Measurements from ENCODE around the gene PRSS50.
"Not testable (repeated sequence)": the region's sequence is repeated elsewhere in the genome, so short reads cannot be mapped to it uniquely, and the experiment has no call there.

The PRSS50 gene

DNA sequence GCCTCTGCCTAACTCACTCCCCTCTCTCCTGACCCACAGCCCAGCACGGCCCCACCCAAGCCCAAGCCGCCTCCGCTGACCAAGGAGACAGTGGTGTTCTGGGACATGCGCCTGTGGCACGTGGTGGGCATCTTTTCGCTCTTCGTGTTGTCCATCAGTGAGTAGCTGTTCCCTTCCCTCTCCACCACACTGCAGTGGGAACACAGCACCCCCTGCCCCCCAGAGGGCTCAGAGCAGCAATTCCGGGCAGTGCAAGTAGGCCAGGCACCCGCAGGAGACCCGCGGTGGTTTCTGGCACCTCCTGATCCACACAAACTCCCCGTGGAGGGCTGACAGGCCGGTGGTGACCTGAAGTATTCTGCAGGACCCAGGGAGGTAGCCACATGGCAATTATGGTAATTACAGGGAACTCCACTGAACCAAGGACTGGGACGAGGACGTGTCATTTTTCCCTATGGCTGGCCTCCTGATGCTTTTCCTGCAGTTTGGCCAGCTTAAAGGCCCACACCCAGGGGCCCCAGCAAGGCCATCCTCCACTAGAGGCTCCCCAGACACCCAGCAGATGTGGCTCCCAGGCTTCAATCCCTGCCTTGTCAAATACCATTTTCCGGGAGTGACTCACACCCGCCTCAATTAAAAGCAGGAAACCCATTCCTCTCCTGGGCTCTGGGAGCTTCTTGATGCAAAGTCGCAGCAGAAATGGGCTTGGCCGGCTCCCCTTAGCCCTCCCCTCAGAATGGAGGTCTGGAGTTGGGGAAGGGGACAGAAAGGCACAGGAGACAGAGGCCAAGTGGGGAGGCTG lies 11.7 kb downstream of the PRSS50 start:
- no peaks in the 10 kb centered on the region for H3K36me3 ChIP-seq (ENCODE audit: insufficient read depth, low read length)
- no peak overlapping the region for H3K4me3 ChIP-seq (ENCODE audit: low read length)
- 72% methylated on average over 19 of the region's 19 CpGs for WGBS
- H3K27me3 ChIP-seq (ENCODE audit: insufficient read depth, low read length), result peaks cover 18% of the 10 kb centered on the region
- no peaks in the 10 kb centered on the region for H3K9me3 ChIP-seq (ENCODE audit: insufficient read depth, low read depth, low read length)
- no peak overlapping the region for H3K9ac ChIP-seq (ENCODE audit: low read depth, low read length)
- H3K27ac ChIP-seq (ENCODE audit: low read depth, low read length), result no peak overlapping the region
- H3K4me1 ChIP-seq (ENCODE audit: insufficient read depth, low read length), result peaks cover 11% of the 10 kb centered on the region; the same call in 1 of the 2 replicates

DNA sequence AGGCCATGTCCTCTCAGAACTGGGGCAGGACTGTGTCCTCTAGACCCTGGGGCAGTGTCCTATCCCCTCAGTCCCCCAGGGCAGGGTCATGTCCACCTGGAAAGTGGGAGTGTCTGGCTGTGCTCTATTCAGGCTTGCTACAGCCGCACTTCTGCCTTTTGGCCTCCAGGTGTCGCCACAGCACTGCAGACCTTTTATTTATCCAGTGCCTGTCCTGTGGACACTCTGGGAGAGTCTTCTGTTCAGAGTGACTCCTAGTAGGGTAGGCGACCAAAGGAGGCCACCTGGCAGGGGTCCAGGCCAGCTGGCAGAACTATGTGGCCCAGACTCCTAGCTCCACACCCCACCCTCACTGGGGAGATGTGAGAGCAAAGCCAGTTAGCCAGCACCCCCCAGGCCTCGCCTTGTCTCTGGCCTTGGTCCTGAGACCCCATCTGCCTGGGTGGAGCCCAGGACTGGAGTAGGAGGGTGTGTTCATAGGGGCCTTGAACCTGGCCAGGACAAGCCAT lies 12.6 kb downstream of the PRSS50 start:
- Histone ChIP-seq H3K4me1 (ENCODE audit: insufficient read depth, low read length) (peaks cover 11% of the 10 kb centered on the region; the same call in 1 of the 2 replicates), H3K4me3 (ENCODE audit: low read length) (no peak overlapping the region), H3K27me3 (ENCODE audit: insufficient read depth, low read length) (peaks cover 26% of the 10 kb centered on the region), H3K27ac (ENCODE audit: low read depth, low read length) (no peak overlapping the region), H3K9ac (ENCODE audit: low read depth, low read length) (no peak overlapping the region), H3K9me3 (ENCODE audit: insufficient read depth, low read depth, low read length) (no peaks in the 10 kb centered on the region), H3K36me3 (ENCODE audit: insufficient read depth, low read length) (no peaks in the 10 kb centered on the region)
- WGBS, result 20% methylated on average over 4 of the region's 4 CpGs

DNA sequence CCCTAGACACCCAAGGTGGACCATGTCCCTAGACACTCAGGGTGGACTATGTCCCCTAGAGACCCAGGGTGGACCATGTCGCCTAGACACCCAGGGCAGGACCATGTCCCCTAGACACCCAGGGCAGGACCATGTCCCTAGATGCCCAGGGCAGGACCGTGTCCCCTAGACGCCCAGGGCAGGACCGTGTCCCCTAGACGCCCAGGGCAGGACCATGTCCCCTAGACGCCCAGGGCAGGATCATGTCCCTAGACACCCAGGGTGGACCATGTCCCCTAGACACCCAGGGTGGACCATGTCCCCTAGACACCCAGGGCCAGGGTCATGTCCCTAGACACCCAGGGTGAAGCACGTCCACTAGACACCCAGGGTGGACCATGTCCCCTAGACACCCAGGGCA lies 13.3 kb downstream of the PRSS50 start:
- H3K27me3 ChIP-seq (ENCODE audit: insufficient read depth, low read length), result peaks cover 26% of the 10 kb centered on the region
- H3K4me1 ChIP-seq (ENCODE audit: insufficient read depth, low read length), result peaks cover 11% of the 10 kb centered on the region; the same call in 1 of the 2 replicates
- WGBS, result 65% methylated on average over 7 of the region's 7 CpGs
- not testable (repeated sequence) for H3K9me3 ChIP-seq (ENCODE audit: insufficient read depth, low read depth, low read length); H3K36me3 ChIP-seq (ENCODE audit: insufficient read depth, low read length); H3K27ac ChIP-seq (ENCODE audit: low read depth, low read length); H3K9ac ChIP-seq (ENCODE audit: low read depth, low read length); H3K4me3 ChIP-seq (ENCODE audit: low read length)

DNA sequence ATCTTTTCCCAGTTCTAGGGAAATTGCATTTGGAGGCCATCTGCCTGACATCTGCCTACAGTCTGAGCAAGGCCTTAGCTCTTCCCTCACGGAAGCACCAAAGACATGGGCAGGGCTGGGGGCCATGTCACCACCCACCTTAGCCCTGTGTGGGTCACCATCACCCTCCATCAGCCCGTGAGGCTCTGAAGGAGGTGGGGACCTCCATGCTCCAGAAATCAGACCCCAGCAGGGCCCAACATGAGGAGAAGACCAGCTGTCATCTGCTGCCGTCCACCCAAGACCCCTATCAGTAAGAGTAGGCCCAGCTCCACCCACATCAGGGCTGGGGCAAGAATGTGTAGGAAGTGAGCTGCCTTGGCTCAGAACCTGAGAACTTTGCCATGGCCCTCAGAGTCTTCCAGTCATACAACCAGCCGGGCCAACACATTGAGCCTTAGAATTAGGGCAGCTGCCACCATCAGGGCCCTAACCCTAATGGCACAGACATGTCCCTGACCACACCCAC lies 14.6 kb downstream of the PRSS50 start:
- Histone ChIP-seq H3K9ac (ENCODE audit: low read depth, low read length) (no peak overlapping the region), H3K36me3 (ENCODE audit: insufficient read depth, low read length) (no peaks in the 10 kb centered on the region), H3K27ac (ENCODE audit: low read depth, low read length) (no peak overlapping the region), H3K4me1 (ENCODE audit: insufficient read depth, low read length) (peaks cover 11% of the 10 kb centered on the region; the same call in 1 of the 2 replicates), H3K9me3 (ENCODE audit: insufficient read depth, low read depth, low read length) (no peaks in the 10 kb centered on the region), H3K4me3 (ENCODE audit: low read length) (no peak overlapping the region), H3K27me3 (ENCODE audit: insufficient read depth, low read length) (peaks cover 26% of the 10 kb centered on the region)
- WGBS, result 94% methylated on average over 4 of the region's 4 CpGs

DNA sequence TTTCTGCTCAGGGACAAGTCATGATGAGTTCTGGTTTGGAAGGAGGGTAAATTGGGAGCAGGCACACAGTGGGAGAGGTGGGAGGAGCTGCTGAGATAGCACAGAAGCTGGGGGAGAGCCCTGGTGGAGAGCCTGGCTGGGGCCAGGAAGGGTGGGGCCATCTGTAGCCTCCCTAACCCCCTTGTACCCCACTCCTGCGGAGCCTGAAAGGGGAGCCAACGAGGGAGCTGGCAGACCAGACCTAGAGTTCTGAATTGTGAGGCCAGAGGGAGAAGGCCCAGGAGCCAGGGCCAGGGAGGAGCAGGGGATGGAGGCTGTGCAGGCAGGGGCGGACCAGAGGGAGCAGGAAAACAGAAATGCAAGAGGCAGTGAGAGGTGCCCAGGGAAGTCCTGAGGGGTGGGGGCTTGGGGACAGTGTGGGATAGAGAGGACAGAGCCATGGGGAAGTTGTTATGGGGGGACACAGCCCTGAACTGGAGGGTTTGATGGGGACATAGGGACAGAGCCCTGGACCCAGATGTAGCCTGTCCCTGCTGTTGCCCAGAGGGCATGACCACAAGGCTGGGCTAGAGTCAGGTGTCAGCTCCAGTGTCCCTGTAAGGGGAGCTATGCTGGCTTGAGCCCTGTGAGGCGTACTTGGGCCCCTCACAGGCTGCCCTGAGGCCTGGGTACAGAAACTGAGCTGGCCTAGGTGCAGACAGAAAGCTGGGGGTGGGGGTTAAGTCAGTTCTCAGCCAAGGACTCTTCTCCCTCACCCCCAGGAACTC lies 15.2 kb downstream of the PRSS50 start:
- H3K4me3 ChIP-seq (ENCODE audit: low read length), result no peak overlapping the region
- no peaks in the 10 kb centered on the region for H3K9me3 ChIP-seq (ENCODE audit: insufficient read depth, low read depth, low read length)
- no peak overlapping the region for H3K9ac ChIP-seq (ENCODE audit: low read depth, low read length)
- peaks cover 26% of the 10 kb centered on the region for H3K27me3 ChIP-seq (ENCODE audit: insufficient read depth, low read length)
- H3K36me3 ChIP-seq (ENCODE audit: insufficient read depth, low read length), result no peaks in the 10 kb centered on the region
- WGBS, result 87% methylated on average over 4 of the region's 4 CpGs
- H3K4me1 ChIP-seq (ENCODE audit: insufficient read depth, low read length), result peaks cover 11% of the 10 kb centered on the region; the same call in 1 of the 2 replicates
- H3K27ac ChIP-seq (ENCODE audit: low read depth, low read length), result no peak overlapping the region

DNA sequence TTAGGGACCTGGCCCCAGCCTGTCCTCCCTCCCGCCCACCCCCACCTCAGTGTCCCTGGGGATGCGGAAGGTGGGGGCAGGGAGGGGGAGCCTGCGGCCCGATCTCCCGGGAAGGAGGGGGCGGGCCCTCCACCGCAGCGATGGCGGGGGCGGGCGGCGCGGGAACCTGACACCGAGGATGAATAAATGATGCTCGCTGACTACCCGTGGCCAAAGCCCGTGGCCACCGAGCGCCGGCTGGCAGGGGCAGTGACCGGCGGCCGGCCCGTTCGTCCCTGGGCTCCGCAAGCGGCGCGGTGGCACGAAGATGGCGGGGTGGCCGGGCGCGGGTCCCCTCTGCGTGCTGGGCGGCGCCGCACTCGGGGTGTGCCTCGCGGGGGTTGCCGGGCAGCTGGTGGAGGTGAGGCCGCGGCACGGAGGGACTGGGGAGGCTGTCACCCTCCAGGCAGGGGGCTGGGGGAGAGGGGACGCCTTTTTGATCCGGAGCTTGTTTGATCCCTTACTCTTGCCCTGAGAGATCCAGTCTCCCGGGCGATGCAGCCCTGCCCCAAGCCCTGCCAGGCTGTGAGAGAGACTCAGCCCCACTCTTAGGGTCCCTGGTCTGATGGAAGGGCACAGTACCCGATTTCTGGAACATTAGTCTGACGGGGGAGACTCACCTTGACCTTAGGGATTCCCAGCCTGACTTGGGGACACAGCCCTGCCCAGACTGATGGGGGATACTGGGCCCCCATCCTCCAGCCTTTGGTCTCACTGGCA lies 16.3 kb downstream of the PRSS50 start, which contains the start of gene TMIE:
Gene TMIE (plus strand): TSS at position 212 of the 759 bp plus-strand sequence. CDS start 96 bp downstream, at position 308.
- Histone ChIP-seq H3K9me3 (ENCODE audit: insufficient read depth, low read depth, low read length) (no peaks in the 10 kb centered on the region), H3K4me1 (ENCODE audit: insufficient read depth, low read length) (peaks cover 2% of the 10 kb centered on the region; the same call in 1 of the 2 replicates), H3K36me3 (ENCODE audit: insufficient read depth, low read length) (no peaks in the 10 kb centered on the region), H3K27me3 (ENCODE audit: insufficient read depth, low read length) (peaks cover 26% of the 10 kb centered on the region), H3K27ac (ENCODE audit: low read depth, low read length) (no peak within 1 kb of the TSS), H3K4me3 (ENCODE audit: low read length) (peak within 1 kb of the TSS; percentile 40), H3K9ac (ENCODE audit: low read depth, low read length) (no peak within 1 kb of the TSS)
- 8% methylated on average over 49 of the region's 51 CpGs for WGBS

DNA sequence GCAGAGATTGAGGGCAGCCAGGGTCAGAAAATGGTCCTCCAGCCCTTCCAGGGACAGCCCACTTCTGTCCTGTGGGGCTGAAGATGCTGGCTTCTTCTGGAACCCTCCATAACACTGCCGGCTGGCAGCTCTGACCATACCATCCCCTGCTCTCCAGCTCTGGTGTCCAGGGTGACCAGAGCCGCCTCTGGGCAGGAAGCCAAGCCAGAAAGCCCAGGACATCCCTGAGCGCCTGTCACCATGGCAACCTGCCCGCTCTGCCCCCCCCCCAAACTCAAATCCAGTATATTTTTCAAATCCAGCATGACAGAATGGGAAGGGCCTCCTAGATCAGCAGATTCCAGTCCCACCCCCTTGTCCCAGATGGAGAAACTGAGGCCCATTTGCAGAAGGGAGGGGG lies 16.9 kb downstream of the PRSS50 start:
- Histone ChIP-seq H3K9ac (ENCODE audit: low read depth, low read length) (no peak overlapping the region), H3K9me3 (ENCODE audit: insufficient read depth, low read depth, low read length) (no peaks in the 10 kb centered on the region), H3K4me3 (ENCODE audit: low read length) (no peak overlapping the region), H3K27me3 (ENCODE audit: insufficient read depth, low read length) (peaks cover 26% of the 10 kb centered on the region), H3K4me1 (ENCODE audit: insufficient read depth, low read length) (no peaks in the 10 kb centered on the region), H3K27ac (ENCODE audit: low read depth, low read length) (no peak overlapping the region), H3K36me3 (ENCODE audit: insufficient read depth, low read length) (no peaks in the 10 kb centered on the region)
- 74% methylated on average over 4 of the region's 4 CpGs for WGBS

DNA sequence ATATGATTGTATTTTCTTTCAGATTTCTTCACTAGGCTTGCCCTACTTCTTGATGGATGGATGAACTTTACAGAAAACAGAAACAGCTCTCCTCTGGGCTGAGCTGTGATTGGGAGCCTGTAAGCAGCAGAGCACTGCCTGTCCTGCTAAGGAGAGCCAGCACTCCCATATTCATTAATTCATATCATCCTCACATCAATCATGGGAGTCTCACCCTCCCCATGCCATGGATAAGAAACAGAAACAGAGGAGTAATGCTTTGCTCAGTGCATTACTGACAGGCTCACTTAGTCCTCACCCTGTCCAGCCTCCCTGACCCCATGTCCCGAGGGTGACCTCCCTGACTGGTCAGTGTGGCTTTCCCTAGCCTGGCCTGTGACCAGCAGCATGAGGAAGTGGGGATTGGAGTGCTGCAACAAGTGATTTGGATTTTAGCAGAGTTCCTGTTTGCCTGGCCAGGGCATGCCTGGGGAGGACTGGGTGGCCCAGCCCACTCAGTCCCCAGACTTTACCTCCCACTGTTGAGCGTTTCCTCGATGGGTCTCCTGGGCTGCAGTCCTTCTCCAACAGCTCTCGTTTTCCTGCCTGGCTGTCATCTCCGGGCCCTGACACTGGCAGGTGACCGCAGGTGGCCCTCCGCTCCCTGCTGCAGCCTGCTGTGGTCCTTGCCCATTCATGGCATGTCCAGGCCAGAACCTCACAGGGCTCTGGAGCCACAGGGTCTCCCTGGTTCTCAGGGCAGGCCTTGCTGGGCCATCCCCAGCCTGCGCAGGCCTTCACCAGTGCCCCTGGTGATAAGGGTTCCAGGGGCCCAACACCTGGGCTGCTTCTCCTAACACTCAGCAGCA lies 17.8 kb downstream of the PRSS50 start:
- H3K9me3 ChIP-seq (ENCODE audit: insufficient read depth, low read depth, low read length), result no peaks in the 10 kb centered on the region
- H3K9ac ChIP-seq (ENCODE audit: low read depth, low read length), result no peak overlapping the region
- H3K27ac ChIP-seq (ENCODE audit: low read depth, low read length), result no peak overlapping the region
- no peaks in the 10 kb centered on the region for H3K4me1 ChIP-seq (ENCODE audit: insufficient read depth, low read length)
- H3K36me3 ChIP-seq (ENCODE audit: insufficient read depth, low read length), result no peaks in the 10 kb centered on the region
- no peak overlapping the region for H3K4me3 ChIP-seq (ENCODE audit: low read length)
- H3K27me3 ChIP-seq (ENCODE audit: insufficient read depth, low read length), result peaks cover 26% of the 10 kb centered on the region
- 89% methylated on average over 8 of the region's 8 CpGs for WGBS

DNA sequence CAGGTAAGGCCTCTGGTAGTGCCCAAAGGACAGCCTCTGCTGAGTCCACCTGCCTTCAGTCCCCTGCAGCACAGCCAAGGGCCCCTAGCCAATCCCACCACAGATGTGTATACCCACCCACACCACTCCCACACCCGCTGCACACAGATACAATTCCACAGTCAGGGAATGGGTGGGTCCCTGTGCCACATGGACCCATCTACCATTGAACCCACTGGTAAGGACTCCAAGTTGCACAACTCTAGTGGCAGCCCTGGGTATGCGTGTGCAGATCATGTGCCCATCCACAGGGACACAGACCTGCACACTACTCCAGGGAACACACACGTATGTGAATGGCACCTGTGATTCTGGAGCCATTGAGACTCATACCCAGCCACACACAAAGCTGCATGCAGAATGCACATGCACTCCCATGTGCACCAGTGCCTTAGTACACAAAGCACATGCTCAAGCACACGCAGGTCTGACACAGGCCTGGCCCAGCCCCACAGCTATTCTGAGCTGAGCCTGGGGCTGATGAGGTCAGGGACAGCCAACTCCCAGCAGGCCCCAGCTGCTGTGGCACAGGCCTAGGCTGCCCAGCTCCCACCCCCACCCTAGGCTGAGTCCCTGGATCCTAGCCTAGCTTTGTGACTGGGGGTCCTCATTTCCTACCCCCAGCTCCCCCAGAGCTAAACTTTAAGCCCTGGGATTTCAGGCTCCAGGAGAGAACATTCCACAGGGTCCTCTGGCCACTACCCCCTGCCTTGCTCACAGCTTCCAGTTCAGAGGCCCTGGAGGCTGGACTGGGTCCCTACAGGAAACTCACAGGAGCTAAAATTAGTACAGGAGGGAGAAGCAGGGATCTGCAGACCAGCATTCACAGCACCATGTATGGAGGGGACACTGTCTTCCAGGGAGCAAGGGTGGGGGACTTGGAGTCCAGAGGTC lies 21.4 kb downstream of the PRSS50 start:
- WGBS, result 93% methylated on average over 4 of the region's 4 CpGs
- peaks cover 9% of the 10 kb centered on the region; the same call in 1 of the 2 replicates for H3K4me1 ChIP-seq (ENCODE audit: insufficient read depth, low read length)

More for the DNA sequence above, 21.4 kb downstream of the PRSS50 start:
- Histone ChIP-seq H3K9me3 (ENCODE audit: insufficient read depth, low read depth, low read length) (no peaks in the 10 kb centered on the region), H3K9ac (ENCODE audit: low read depth, low read length) (no peak overlapping the region), H3K4me3 (ENCODE audit: low read length) (no peak overlapping the region), H3K27ac (ENCODE audit: low read depth, low read length) (no peak overlapping the region), H3K36me3 (ENCODE audit: insufficient read depth, low read length) (no peaks in the 10 kb centered on the region), H3K27me3 (ENCODE audit: insufficient read depth, low read length) (peaks cover 42% of the 10 kb centered on the region)

Data from HUES64 (cell line).